Hepatocyte (in vitro differentiated cells): ENCODE measurements around the gene CDCA8.
"Not testable (repeated sequence)": the region's sequence is repeated elsewhere in the genome, so short reads cannot be mapped to it uniquely, and the experiment has no call there.

Experiments used
- EZH2 ChIP-seq: fragments of 200-600 bp; sonication (generic); IDR thresholded peaks from 2 replicates; pipeline ENCODE4 v1.6.1; 2016; ENCODE audit warnings: antibody characterized with exemption, mild to moderate bottlenecking, borderline replicate concordance
- TF ChIP-seq, protein P1 (sequence below): fragments of 200-600 bp; sonication (generic); IDR thresholded peaks from 2 replicates; pipeline ENCODE4 v1.5.1; 2016; ENCODE audit warnings: antibody characterized with exemption, mild to moderate bottlenecking; ENCODE audit not compliant: poor library complexity

DNA sequence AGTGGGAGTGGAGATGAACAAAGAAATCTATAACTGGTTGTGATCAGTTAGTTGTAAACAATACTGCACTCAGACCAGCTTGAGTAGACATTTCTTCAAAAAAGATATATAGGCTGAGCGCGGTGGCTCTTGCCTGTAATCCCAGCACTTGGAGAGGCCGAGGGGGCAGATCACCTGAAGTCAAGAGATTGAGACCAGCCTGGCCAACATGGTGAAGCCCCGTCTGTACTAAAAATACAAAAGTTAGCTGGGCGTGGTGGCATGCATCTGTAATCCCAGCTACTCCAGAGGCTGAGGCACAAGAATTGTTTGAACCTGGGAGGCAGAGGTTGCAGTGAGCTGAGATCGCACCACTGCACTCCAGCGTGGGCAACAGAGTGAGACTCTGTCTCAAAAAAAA lies 45.7 kb downstream of the CDCA8 start:
- TF ChIP-seq, protein P1, sequence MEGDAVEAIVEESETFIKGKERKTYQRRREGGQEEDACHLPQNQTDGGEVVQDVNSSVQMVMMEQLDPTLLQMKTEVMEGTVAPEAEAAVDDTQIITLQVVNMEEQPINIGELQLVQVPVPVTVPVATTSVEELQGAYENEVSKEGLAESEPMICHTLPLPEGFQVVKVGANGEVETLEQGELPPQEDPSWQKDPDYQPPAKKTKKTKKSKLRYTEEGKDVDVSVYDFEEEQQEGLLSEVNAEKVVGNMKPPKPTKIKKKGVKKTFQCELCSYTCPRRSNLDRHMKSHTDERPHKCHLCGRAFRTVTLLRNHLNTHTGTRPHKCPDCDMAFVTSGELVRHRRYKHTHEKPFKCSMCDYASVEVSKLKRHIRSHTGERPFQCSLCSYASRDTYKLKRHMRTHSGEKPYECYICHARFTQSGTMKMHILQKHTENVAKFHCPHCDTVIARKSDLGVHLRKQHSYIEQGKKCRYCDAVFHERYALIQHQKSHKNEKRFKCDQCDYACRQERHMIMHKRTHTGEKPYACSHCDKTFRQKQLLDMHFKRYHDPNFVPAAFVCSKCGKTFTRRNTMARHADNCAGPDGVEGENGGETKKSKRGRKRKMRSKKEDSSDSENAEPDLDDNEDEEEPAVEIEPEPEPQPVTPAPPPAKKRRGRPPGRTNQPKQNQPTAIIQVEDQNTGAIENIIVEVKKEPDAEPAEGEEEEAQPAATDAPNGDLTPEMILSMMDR, result not testable (repeated sequence)
- not testable (repeated sequence) for TF ChIP-seq EZH2
